T-helper 2 cell treated with Interferon-gamma antibody and Interleukin-4, amounts not matched to agents 5 μg/mL and 100 μg/mL, for 36 hours (primary cell): Measurements from ENCODE around the gene NTRK2.

Experiments used
- DNase-seq: peaks from one replicate; pipeline ENCODE4 v3.0.0; 2021; ENCODE audit warnings: low spot score
- H3K27ac Mint-ChIP-seq: one replicate; pipeline ENCODE4 v1.8.0; 2021; ENCODE audit warnings: mild to moderate bottlenecking, mixed read lengths
- H3K27me3 Mint-ChIP-seq: one replicate; pipeline ENCODE4 v1.8.0; 2021; ENCODE audit warnings: low read depth, mixed read lengths
- H3K36me3 Mint-ChIP-seq: one replicate; pipeline ENCODE4 v1.8.0; 2021; ENCODE audit warnings: low read depth, mixed read lengths
- H3K4me1 Mint-ChIP-seq: one replicate; pipeline ENCODE4 v1.8.0; 2021; ENCODE audit warnings: low read depth, mixed read lengths
- H3K4me3 Mint-ChIP-seq: one replicate; pipeline ENCODE4 v1.8.0; 2022; ENCODE audit warnings: mild to moderate bottlenecking, moderate library complexity, mixed read lengths
- H3K9me3 Mint-ChIP-seq: one replicate; pipeline ENCODE4 v1.8.0; 2021; ENCODE audit warnings: mixed read lengths

The NTRK2 gene

GRCh38 chr9:84698323-84698722 lies 28.8 kb downstream of the NTRK2 start:
- Mint-ChIP-seq H3K27me3 (peaks cover 11% of the 10 kb centered on the region), H3K36me3 (no peaks in the 10 kb centered on the region), H3K4me3 (no peak overlapping the region), H3K9me3 (no peaks in the 10 kb centered on the region), H3K4me1 (peaks cover 2% of the 10 kb centered on the region), H3K27ac (no peak overlapping the region)
- no peak for DNase-seq

GRCh38 chr9:84699984-84700383 lies 30.5 kb downstream of the NTRK2 start:
- Mint-ChIP-seq H3K4me1 (no peaks in the 10 kb centered on the region), H3K9me3 (no peaks in the 10 kb centered on the region), H3K4me3 (no peak overlapping the region), H3K27me3 (peaks cover 11% of the 10 kb centered on the region), H3K27ac (no peak overlapping the region), H3K36me3 (no peaks in the 10 kb centered on the region)
- DNase-seq, result no peak

GRCh38 chr9:84701801-84702200 lies 32.3 kb downstream of the NTRK2 start:
- no peaks in the 10 kb centered on the region for H3K36me3 Mint-ChIP-seq
- no peak overlapping the region for H3K27ac Mint-ChIP-seq
- peaks cover 11% of the 10 kb centered on the region for H3K27me3 Mint-ChIP-seq
- no peak for DNase-seq
- no peaks in the 10 kb centered on the region for H3K4me1 Mint-ChIP-seq
- no peaks in the 10 kb centered on the region for H3K9me3 Mint-ChIP-seq
- H3K4me3 Mint-ChIP-seq, result no peak overlapping the region

- no peaks in the 10 kb centered on the region for H3K36me3 Mint-ChIP-seq
- DNase-seq, result no peak
- no peak overlapping the region for H3K4me3 Mint-ChIP-seq
- peaks cover 11% of the 10 kb centered on the region for H3K27me3 Mint-ChIP-seq
- no peak overlapping the region for H3K27ac Mint-ChIP-seq
- no peaks in the 10 kb centered on the region for H3K9me3 Mint-ChIP-seq
- no peaks in the 10 kb centered on the region for H3K4me1 Mint-ChIP-seq
Observed at GRCh38 chr9:84702471-84702870, 32.9 kb downstream of the NTRK2 start.

GRCh38 chr9:84703793-84704192 lies 34.3 kb downstream of the NTRK2 start:
- Mint-ChIP-seq H3K9me3 (no peaks in the 10 kb centered on the region), H3K27me3 (peaks cover 11% of the 10 kb centered on the region)
- no peak for DNase-seq

GRCh38 chr9:84705128-84705527 lies 35.6 kb downstream of the NTRK2 start:
- no peaks in the 10 kb centered on the region for H3K36me3 Mint-ChIP-seq
- H3K4me3 Mint-ChIP-seq, result no peak overlapping the region
- peaks cover 7% of the 10 kb centered on the region for H3K4me1 Mint-ChIP-seq
- H3K27me3 Mint-ChIP-seq, result peaks cover 11% of the 10 kb centered on the region
- no peaks in the 10 kb centered on the region for H3K9me3 Mint-ChIP-seq
- no peak for DNase-seq
- H3K27ac Mint-ChIP-seq, result no peak overlapping the region

More at GRCh38 chr9:84703793-84704192, 34.3 kb downstream of the NTRK2 start:
- no peaks in the 10 kb centered on the region for H3K36me3 Mint-ChIP-seq
- H3K4me1 Mint-ChIP-seq, result no peaks in the 10 kb centered on the region
- no peak overlapping the region for H3K27ac Mint-ChIP-seq
- H3K4me3 Mint-ChIP-seq, result no peak overlapping the region

- Mint-ChIP-seq H3K27me3 (peaks cover 2% of the 10 kb centered on the region), H3K4me1 (peaks cover 11% of the 10 kb centered on the region), H3K4me3 (no peak overlapping the region), H3K9me3 (no peaks in the 10 kb centered on the region), H3K36me3 (no peaks in the 10 kb centered on the region), H3K27ac (no peak overlapping the region)
- DNase-seq, result no peak
Observed at GRCh38 chr9:84708400-84708799, 38.9 kb downstream of the NTRK2 start.

GRCh38 chr9:84709056-84709455 lies 39.5 kb downstream of the NTRK2 start:
- Mint-ChIP-seq H3K4me1 (peaks cover 11% of the 10 kb centered on the region), H3K36me3 (no peaks in the 10 kb centered on the region), H3K27ac (no peak overlapping the region), H3K27me3 (peaks cover 2% of the 10 kb centered on the region), H3K4me3 (no peak overlapping the region), H3K9me3 (no peaks in the 10 kb centered on the region)
- no peak for DNase-seq

GRCh38 chr9:84710701-84711397 lies 41.3 kb downstream of the NTRK2 start:
- no peaks in the 10 kb centered on the region for H3K36me3 Mint-ChIP-seq
- no peak overlapping the region for H3K27ac Mint-ChIP-seq
- H3K9me3 Mint-ChIP-seq, result no peaks in the 10 kb centered on the region
- no peak for DNase-seq
- H3K4me3 Mint-ChIP-seq, result no peak overlapping the region
- peaks cover 11% of the 10 kb centered on the region for H3K4me1 Mint-ChIP-seq
- peaks cover 2% of the 10 kb centered on the region for H3K27me3 Mint-ChIP-seq

GRCh38 chr9:84711398-84711777 lies 41.9 kb downstream of the NTRK2 start:
- no peak overlapping the region for H3K4me3 Mint-ChIP-seq

GRCh38 chr9:84711936-84712335 lies 42.4 kb downstream of the NTRK2 start:
- no peak for DNase-seq
- H3K36me3 Mint-ChIP-seq, result no peaks in the 10 kb centered on the region
- H3K4me1 Mint-ChIP-seq, result peaks cover 14% of the 10 kb centered on the region
- H3K27me3 Mint-ChIP-seq, result peaks cover 2% of the 10 kb centered on the region
- no peak overlapping the region for H3K4me3 Mint-ChIP-seq
- H3K9me3 Mint-ChIP-seq, result no peaks in the 10 kb centered on the region
- no peak overlapping the region for H3K27ac Mint-ChIP-seq

More at GRCh38 chr9:84711398-84711777, 41.9 kb downstream of the NTRK2 start:
- DNase-seq, result no peak
- H3K27me3 Mint-ChIP-seq, result peaks cover 2% of the 10 kb centered on the region
- no peaks in the 10 kb centered on the region for H3K36me3 Mint-ChIP-seq
- H3K4me1 Mint-ChIP-seq, result peaks cover 11% of the 10 kb centered on the region
- no peak overlapping the region for H3K27ac Mint-ChIP-seq
- H3K9me3 Mint-ChIP-seq, result no peaks in the 10 kb centered on the region

GRCh38 chr9:84716217-84716616 lies 46.7 kb downstream of the NTRK2 start:
- H3K9me3 Mint-ChIP-seq, result no peaks in the 10 kb centered on the region
- no peaks in the 10 kb centered on the region for H3K36me3 Mint-ChIP-seq
- H3K4me3 Mint-ChIP-seq, result no peak overlapping the region
- DNase-seq, result no peak
- H3K4me1 Mint-ChIP-seq, result peaks cover 5% of the 10 kb centered on the region
- H3K27ac Mint-ChIP-seq, result no peak overlapping the region
- peaks cover 2% of the 10 kb centered on the region for H3K27me3 Mint-ChIP-seq

- Mint-ChIP-seq H3K27ac (no peak overlapping the region), H3K36me3 (no peaks in the 10 kb centered on the region), H3K27me3 (peaks cover 3% of the 10 kb centered on the region), H3K4me1 (peaks cover 3% of the 10 kb centered on the region), H3K4me3 (no peak overlapping the region), H3K9me3 (no peaks in the 10 kb centered on the region)
- DNase-seq, result no peak
Observed at GRCh38 chr9:84718476-84718875, 48.9 kb downstream of the NTRK2 start.

- Mint-ChIP-seq H3K4me3 (no peak overlapping the region), H3K9me3 (no peaks in the 10 kb centered on the region), H3K36me3 (no peaks in the 10 kb centered on the region), H3K4me1 (no peaks in the 10 kb centered on the region), H3K27me3 (peaks cover 8% of the 10 kb centered on the region), H3K27ac (no peak overlapping the region)
- DNase-seq, result no peak
Observed at GRCh38 chr9:84722388-84722989, 53.0 kb downstream of the NTRK2 start.

GRCh38 chr9:84723426-84723825 lies 53.9 kb downstream of the NTRK2 start:
- no peak overlapping the region for H3K27ac Mint-ChIP-seq
- no peaks in the 10 kb centered on the region for H3K36me3 Mint-ChIP-seq
- H3K27me3 Mint-ChIP-seq, result peaks cover 8% of the 10 kb centered on the region
- H3K9me3 Mint-ChIP-seq, result no peaks in the 10 kb centered on the region
- DNase-seq, result no peak
- no peak overlapping the region for H3K4me3 Mint-ChIP-seq
- no peaks in the 10 kb centered on the region for H3K4me1 Mint-ChIP-seq
